T-helper 2 cell treated with Interferon-gamma antibody and Interleukin-4, amounts not matched to agents 5 μg/mL and 100 μg/mL, for 36 hours (primary cell): ENCODE data around the gene SGO1.

Source experiments
- DNase-seq: peaks from one replicate; pipeline ENCODE4 v3.0.0; 2021; ENCODE audit warnings: low spot score
- H3K27ac Mint-ChIP-seq: one replicate; pipeline ENCODE4 v1.8.0; 2021; ENCODE audit warnings: mild to moderate bottlenecking, mixed read lengths
- H3K27me3 Mint-ChIP-seq: one replicate; pipeline ENCODE4 v1.8.0; 2021; ENCODE audit warnings: low read depth, mixed read lengths
- H3K36me3 Mint-ChIP-seq: one replicate; pipeline ENCODE4 v1.8.0; 2021; ENCODE audit warnings: low read depth, mixed read lengths
- H3K4me1 Mint-ChIP-seq: one replicate; pipeline ENCODE4 v1.8.0; 2021; ENCODE audit warnings: low read depth, mixed read lengths
- H3K4me3 Mint-ChIP-seq: one replicate; pipeline ENCODE4 v1.8.0; 2022; ENCODE audit warnings: mild to moderate bottlenecking, moderate library complexity, mixed read lengths
- H3K9me3 Mint-ChIP-seq: one replicate; pipeline ENCODE4 v1.8.0; 2021; ENCODE audit warnings: mixed read lengths

The SGO1 gene

DNA sequence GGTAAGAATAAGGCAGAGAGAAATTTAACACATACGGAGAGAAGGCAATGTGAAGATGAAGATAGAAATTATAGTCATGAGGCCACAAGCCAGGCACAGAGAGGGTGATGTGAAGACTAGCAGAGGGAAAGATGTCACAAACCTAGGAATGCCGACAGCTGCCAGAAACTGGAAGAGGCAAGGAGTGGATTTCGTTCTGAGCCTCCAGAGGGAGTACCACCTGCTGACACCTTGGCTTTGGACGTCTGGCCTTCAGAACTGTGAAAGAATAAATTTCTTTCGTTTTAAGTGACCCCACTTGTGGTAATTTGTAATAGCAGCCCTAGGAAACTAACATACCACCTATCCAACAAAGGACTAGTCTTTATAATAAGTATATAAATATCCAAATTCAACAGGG lies 5.0 kb upstream of the SGO1 start:
- no peaks in the 10 kb centered on the region for H3K9me3 Mint-ChIP-seq
- no peak for DNase-seq
- H3K27ac Mint-ChIP-seq: no peak overlapping the region
- H3K4me3 Mint-ChIP-seq: no peak overlapping the region
- peaks cover 7% of the 10 kb centered on the region for H3K27me3 Mint-ChIP-seq
- no peaks in the 10 kb centered on the region for H3K36me3 Mint-ChIP-seq
- H3K4me1 Mint-ChIP-seq: no peaks in the 10 kb centered on the region

DNA sequence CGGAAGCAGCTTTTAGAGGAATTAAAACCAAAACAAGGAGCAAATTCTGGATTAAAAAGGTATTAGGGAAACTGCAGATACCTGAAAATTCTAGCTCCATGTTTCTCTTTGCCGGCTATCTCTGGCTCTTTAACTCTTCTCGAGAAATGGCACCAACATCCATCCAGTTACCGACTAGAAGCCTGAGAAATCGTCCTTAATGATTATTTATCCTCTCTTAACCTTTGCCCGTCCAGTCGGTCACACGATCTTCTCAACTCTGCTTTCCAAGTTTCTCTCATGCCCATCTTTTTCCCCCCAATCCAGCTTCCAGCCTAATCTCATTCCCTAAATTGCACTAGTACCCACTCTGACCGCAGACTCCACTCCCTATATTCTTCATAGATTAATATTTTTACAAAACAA lies 596 bp upstream of the SGO1 start:
- Mint-ChIP-seq H3K36me3 (peaks cover 18% of the 10 kb centered on the region), H3K4me3 (no peak overlapping the region), H3K27me3 (no peaks in the 10 kb centered on the region), H3K4me1 (peaks cover 15% of the 10 kb centered on the region), H3K27ac (no peak overlapping the region), H3K9me3 (no peaks in the 10 kb centered on the region)
- DNase-seq: no peak

DNA sequence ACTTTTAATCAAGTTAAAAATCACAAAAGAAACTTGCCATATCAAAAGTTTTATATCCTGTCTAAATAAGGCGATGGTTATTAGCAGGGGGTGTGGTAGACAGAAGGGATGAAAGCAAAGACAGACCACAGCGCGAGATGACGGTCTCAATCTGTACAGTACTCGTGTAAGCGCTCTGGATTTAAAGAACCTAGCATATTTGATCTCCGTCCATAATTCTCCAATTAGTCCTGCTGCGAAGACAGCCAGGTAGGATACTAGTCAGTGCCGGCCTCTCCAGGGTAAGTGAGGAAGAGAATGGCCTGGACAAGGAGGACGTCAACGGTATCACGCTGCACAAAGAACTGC lies 701 bp downstream of the SGO1 start:
- Mint-ChIP-seq H3K36me3 (peaks cover 24% of the 10 kb centered on the region), H3K9me3 (no peaks in the 10 kb centered on the region), H3K4me3 (no peak overlapping the region), H3K27me3 (no peaks in the 10 kb centered on the region), H3K27ac (no peak overlapping the region), H3K4me1 (peaks cover 19% of the 10 kb centered on the region)
- peak; percentile 15 for DNase-seq

DNA sequence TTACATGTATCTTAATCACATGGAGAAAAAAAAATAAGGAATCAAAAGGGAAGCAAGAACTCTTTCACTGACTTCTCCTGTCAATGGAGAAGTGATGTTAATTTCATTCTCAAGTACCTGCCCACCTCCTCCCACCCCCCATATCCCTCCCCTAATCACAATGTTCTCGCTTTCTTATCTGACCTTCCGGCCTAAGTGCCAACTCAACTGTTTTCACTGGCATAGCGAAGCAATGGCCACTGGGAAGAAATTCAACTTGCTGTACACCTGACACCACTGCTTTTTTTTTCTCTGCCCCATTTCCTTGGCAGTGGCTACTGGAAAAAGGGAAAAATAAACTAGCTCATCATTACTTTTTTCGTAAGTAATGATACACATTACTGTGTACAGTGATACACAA lies 3.8 kb downstream of the SGO1 start:
- no peak overlapping the region for H3K4me3 Mint-ChIP-seq
- peaks cover 46% of the 10 kb centered on the region for H3K36me3 Mint-ChIP-seq
- H3K4me1 Mint-ChIP-seq: peaks cover 29% of the 10 kb centered on the region
- no peak for DNase-seq
- H3K9me3 Mint-ChIP-seq: no peaks in the 10 kb centered on the region
- H3K27me3 Mint-ChIP-seq: no peaks in the 10 kb centered on the region
- no peak overlapping the region for H3K27ac Mint-ChIP-seq

DNA sequence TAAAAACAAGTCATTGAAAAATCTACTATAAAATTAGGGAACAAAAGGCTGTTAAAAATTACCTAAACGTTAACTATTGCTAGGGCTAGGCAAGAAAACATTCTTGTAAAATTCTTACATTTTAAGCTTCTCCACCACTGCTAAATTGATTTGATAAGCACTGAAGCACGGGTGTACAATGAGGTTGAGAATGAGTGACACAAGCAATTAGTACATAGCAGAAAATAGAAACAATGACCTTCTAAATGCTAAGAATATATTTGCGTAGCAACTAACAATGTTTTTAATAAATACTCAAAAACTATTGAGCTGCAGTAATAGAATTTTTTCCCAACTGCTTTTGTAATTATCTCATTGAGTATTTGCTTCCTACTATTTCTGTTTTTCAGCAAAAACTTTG lies 4.7 kb downstream of the SGO1 start:
- DNase-seq: no peak
- Mint-ChIP-seq H3K27ac (no peak overlapping the region), H3K36me3 (peaks cover 51% of the 10 kb centered on the region), H3K4me1 (peaks cover 29% of the 10 kb centered on the region), H3K9me3 (no peaks in the 10 kb centered on the region), H3K4me3 (no peak overlapping the region), H3K27me3 (no peaks in the 10 kb centered on the region)

DNA sequence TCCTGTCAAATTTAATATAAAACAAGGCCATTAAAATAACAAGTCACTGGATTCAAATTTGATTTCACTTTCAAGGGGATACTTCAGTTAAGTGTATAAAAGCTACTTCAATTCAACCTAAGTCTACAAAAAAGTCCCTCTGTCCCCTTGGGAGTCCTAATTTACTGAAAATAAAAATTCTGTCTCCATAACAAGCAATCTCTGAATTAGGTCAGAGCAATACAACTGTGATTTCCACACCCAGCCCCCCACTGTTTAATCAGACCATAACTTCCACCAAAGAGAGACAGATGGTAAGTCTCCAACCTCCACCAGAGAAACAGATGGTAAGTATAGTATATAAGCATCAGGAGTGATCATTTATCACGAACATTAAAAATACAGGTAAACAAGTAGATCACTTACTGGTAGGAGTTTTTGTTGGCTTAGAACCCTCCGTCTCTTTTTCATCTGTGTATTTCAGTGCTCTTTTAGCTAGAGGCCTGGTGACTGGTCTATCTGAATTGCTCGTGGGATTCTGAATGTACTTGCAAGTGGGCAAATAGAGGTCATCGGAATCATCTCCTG lies 12.1 kb downstream of the SGO1 start:
- peaks cover 52% of the 10 kb centered on the region for H3K36me3 Mint-ChIP-seq
- peaks cover 8% of the 10 kb centered on the region for H3K4me1 Mint-ChIP-seq
- no peak overlapping the region for H3K27ac Mint-ChIP-seq
- H3K4me3 Mint-ChIP-seq: no peak overlapping the region
- H3K27me3 Mint-ChIP-seq: no peaks in the 10 kb centered on the region
- no peak for DNase-seq
- no peaks in the 10 kb centered on the region for H3K9me3 Mint-ChIP-seq

- Mint-ChIP-seq H3K4me1 (peaks cover 10% of the 10 kb centered on the region), H3K27me3 (no peaks in the 10 kb centered on the region), H3K4me3 (no peak overlapping the region), H3K9me3 (no peaks in the 10 kb centered on the region), H3K36me3 (peaks cover 62% of the 10 kb centered on the region), H3K27ac (no peak overlapping the region)
- no peak for DNase-seq
Measured at GRCh38 chr3:20161714-20162113, 24.3 kb downstream of the SGO1 start.

- Mint-ChIP-seq H3K36me3 (peaks cover 58% of the 10 kb centered on the region), H3K4me3 (no peak overlapping the region), H3K9me3 (no peaks in the 10 kb centered on the region), H3K27ac (peak overlapping the region; percentile 60), H3K27me3 (no peaks in the 10 kb centered on the region), H3K4me1 (peaks cover 7% of the 10 kb centered on the region)
- DNase-seq: no peak
Measured at GRCh38 chr3:20160230-20160629, 25.8 kb downstream of the SGO1 start.

DNA sequence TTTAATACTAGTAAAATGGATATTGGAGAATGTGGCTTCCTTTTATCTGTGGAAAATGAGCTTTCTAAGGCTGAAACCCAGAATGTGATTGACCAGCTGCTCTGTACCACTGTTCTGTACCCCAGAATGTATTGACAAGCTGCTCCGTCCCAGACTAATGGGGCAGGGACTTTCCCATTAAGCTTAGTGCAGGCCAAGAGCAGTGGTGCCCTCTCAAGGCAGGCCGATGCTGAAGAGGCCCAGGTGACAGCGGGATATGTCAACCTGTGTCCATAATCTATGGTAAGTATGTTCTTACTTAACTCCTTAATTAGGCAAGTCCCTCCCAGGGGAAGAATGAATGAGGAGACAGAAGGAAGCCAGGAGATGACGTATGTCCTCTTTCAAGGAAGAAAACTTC lies 31.1 kb downstream of the SGO1 start:
- no peak overlapping the region for H3K4me3 Mint-ChIP-seq
- no peaks in the 10 kb centered on the region for H3K27me3 Mint-ChIP-seq
- H3K9me3 Mint-ChIP-seq: no peaks in the 10 kb centered on the region
- no peak overlapping the region for H3K27ac Mint-ChIP-seq
- no peak for DNase-seq
- H3K36me3 Mint-ChIP-seq: peaks cover 55% of the 10 kb centered on the region
- peaks cover 3% of the 10 kb centered on the region for H3K4me1 Mint-ChIP-seq

DNA sequence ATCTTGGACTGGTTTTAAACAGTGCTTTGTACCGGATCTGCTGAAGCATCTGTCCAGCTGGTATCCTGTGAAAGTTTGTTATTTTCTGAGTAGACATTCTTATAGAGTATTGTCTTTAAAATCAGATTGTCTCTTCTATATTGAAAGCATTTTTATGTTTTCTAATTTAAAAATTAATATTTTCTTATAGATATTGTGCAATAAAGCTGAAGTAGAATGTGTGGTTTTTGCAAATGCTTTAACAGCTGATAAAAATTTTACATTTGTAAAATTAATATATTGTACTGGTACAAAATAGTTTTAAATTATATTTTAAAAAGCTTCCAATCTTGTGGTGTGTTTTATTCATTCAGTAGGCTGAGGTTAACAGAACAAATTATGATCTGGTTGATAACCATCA lies 31.9 kb downstream of the SGO1 start:
- Mint-ChIP-seq H3K36me3 (peaks cover 55% of the 10 kb centered on the region), H3K27me3 (no peaks in the 10 kb centered on the region), H3K27ac (no peak overlapping the region), H3K9me3 (no peaks in the 10 kb centered on the region), H3K4me3 (no peak overlapping the region), H3K4me1 (no peaks in the 10 kb centered on the region)
- no peak for DNase-seq

- no peak for DNase-seq
- H3K27ac Mint-ChIP-seq: no peak overlapping the region
- H3K4me3 Mint-ChIP-seq: no peak overlapping the region
- H3K27me3 Mint-ChIP-seq: no peaks in the 10 kb centered on the region
- no peaks in the 10 kb centered on the region for H3K9me3 Mint-ChIP-seq
- H3K4me1 Mint-ChIP-seq: no peaks in the 10 kb centered on the region
- H3K36me3 Mint-ChIP-seq: peaks cover 41% of the 10 kb centered on the region
Measured at GRCh38 chr3:20148466-20148865, 37.5 kb downstream of the SGO1 start.

DNA sequence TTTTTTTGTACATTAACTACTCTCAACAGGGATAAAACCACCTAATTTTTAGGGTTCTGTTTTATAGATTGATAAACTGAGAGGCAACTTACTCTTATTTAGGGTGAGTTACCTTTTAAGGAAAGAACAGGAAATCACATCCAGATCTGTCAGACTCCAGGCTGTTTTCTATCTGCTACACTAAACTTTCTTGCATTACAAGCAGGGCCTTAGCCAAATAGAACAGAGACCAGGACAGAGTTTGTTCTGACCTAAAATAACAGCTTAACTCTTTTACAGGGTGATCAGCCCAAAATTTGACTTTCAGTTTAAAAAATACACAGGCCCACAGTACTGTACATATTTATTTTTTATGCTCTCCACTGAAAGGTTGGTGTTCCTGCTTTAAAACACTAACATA lies 38.6 kb downstream of the SGO1 start:
- peaks cover 3% of the 10 kb centered on the region for H3K4me1 Mint-ChIP-seq
- peaks cover 48% of the 10 kb centered on the region for H3K36me3 Mint-ChIP-seq
- no peak overlapping the region for H3K4me3 Mint-ChIP-seq
- no peak for DNase-seq
- no peaks in the 10 kb centered on the region for H3K27me3 Mint-ChIP-seq
- no peaks in the 10 kb centered on the region for H3K9me3 Mint-ChIP-seq
- H3K27ac Mint-ChIP-seq: no peak overlapping the region

DNA sequence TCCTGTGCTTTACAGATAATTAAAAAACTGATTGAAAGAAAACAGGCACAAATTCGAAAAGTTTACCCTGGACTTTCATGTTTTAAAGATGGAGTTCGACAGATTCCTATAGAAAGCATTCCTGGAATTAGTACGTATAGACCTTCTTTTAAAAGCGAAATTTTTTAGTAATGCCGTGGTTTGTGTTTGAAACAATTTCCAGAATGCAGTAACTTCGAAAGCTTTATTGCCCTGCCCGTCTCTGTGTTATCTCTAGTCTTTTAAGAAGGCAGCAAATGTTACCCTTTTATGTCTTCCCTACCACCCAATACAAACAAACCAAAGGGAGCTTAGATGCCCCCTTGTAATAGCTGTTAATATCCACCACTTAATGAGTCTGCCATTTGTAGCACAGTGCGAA lies 39.7 kb downstream of the SGO1 start:
- DNase-seq: no peak
- H3K36me3 Mint-ChIP-seq: peaks cover 52% of the 10 kb centered on the region
- H3K27me3 Mint-ChIP-seq: no peaks in the 10 kb centered on the region
- H3K4me1 Mint-ChIP-seq: peaks cover 3% of the 10 kb centered on the region
- H3K27ac Mint-ChIP-seq: no peak overlapping the region
- no peaks in the 10 kb centered on the region for H3K9me3 Mint-ChIP-seq
- no peak overlapping the region for H3K4me3 Mint-ChIP-seq

GRCh38 chr3:20145874-20146273 lies 40.1 kb downstream of the SGO1 start:
- Mint-ChIP-seq H3K27me3 (no peaks in the 10 kb centered on the region), H3K36me3 (peaks cover 51% of the 10 kb centered on the region), H3K4me3 (no peak overlapping the region), H3K4me1 (peaks cover 3% of the 10 kb centered on the region), H3K9me3 (no peaks in the 10 kb centered on the region), H3K27ac (no peak overlapping the region)
- DNase-seq: no peak

- no peak for DNase-seq
- Mint-ChIP-seq H3K36me3 (peaks cover 44% of the 10 kb centered on the region), H3K27ac (no peak overlapping the region), H3K4me3 (no peak overlapping the region), H3K27me3 (no peaks in the 10 kb centered on the region), H3K9me3 (no peaks in the 10 kb centered on the region), H3K4me1 (peaks cover 3% of the 10 kb centered on the region)
Measured at GRCh38 chr3:20143519-20143918, 42.5 kb downstream of the SGO1 start.
